Lower leg skin (tissue), 4 donors: Measurements from ENCODE around the gene SUSD4. TPM values are rescaled to one million over a fixed set of nuclear protein-coding genes. Genes with fewer than 3 reads are reported as not detected.

Experiments used
- DNase-seq, 2 donors: peaks; one replicate each; pipeline ENCODE4 v3.0.0-alpha.2; 2019; ENCODE audit warnings: low spot score in 2 of 2
- H3K4me3 ChIP-seq: fragments of 200-600 bp; sonication (generic); 2 replicates; pipeline ENCODE4 v1.5.1; 2017; ENCODE audit warnings: mild to moderate bottlenecking, low read depth; ENCODE audit not compliant: poor library complexity, severe bottlenecking
- POLR2A ChIP-seq, 2 donors: fragments of 450-650 bp; IDR thresholded peaks; one replicate each; pipeline ENCODE4 v1.6.1; 2016 to 2017; ENCODE audit warnings: antibody characterized with exemption in 2 of 2, mild to moderate bottlenecking in 1 of 2, moderate library complexity in 1 of 2
- WGBS, 2 donors: methylation state at CpG; one replicate each; pipeline ENCODE4 v1.1.5; 2018; 5-methylcytosine and 5-hydroxymethylcytosine counted together
- intact Hi-C: fragments of 100-400 bp; cut with DNase I; formaldehyde crosslinking; loops from one replicate; pipeline ENCODE4 v1.15.0; 2023; ENCODE audit warnings: low total_unique reads
- total RNA-seq, 4 donors: library from RNA; depleted of rRNA; stranded (reverse); fragments of >200 nt; gene quantifications; one replicate each; pipeline ENCODE4 v1.1.0, GENCODE V29; 2016
- TF ChIP-seq, protein P1 (sequence below), 3 donors: fragments of 450-650 bp; IDR thresholded peaks; one replicate each; pipeline ENCODE4 v1.5.1; 2016; ENCODE audit warnings: antibody characterized with exemption in 3 of 3, mild to moderate bottlenecking in 3 of 3, moderate library complexity in 2 of 3

Gene SUSD4
- total RNA-seq, 4 donors from 2014 or later = 2.7 to 6.8 (median 3.8) TPM

DNA sequence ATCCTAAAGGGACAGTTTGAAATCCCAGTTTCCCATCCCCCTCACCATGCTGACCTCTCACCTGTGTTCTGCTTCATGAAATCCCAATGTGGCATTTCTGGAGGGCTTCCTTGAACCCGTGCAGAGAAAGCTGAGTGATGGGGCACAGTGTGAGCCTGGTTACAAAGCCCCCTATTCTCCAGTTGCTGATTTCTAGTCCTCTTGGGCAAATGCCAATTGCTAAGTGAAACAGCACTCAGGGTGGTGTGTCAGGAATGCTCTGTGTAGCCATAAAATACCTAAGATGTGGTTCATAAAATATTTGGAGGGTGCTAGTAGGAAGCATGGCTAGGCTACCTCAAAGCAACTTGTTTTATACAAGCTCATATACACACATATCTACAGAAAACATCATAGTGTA is 32.0 kb downstream of the SUSD4 start:
- no peak for DNase-seq
- 21 to 62% methylated on average over 1 of the region's 1 CpG for WGBS, 2 donors
- no peak for TF ChIP-seq POLR2A (IDR thresholded peaks at IDR 0.05)
- TF ChIP-seq, protein P1, sequence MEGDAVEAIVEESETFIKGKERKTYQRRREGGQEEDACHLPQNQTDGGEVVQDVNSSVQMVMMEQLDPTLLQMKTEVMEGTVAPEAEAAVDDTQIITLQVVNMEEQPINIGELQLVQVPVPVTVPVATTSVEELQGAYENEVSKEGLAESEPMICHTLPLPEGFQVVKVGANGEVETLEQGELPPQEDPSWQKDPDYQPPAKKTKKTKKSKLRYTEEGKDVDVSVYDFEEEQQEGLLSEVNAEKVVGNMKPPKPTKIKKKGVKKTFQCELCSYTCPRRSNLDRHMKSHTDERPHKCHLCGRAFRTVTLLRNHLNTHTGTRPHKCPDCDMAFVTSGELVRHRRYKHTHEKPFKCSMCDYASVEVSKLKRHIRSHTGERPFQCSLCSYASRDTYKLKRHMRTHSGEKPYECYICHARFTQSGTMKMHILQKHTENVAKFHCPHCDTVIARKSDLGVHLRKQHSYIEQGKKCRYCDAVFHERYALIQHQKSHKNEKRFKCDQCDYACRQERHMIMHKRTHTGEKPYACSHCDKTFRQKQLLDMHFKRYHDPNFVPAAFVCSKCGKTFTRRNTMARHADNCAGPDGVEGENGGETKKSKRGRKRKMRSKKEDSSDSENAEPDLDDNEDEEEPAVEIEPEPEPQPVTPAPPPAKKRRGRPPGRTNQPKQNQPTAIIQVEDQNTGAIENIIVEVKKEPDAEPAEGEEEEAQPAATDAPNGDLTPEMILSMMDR (IDR thresholded peaks at IDR 0.05) = no peak
- intact Hi-C loops = no loop called here
- no peak overlapping the region for H3K4me3 ChIP-seq

DNA sequence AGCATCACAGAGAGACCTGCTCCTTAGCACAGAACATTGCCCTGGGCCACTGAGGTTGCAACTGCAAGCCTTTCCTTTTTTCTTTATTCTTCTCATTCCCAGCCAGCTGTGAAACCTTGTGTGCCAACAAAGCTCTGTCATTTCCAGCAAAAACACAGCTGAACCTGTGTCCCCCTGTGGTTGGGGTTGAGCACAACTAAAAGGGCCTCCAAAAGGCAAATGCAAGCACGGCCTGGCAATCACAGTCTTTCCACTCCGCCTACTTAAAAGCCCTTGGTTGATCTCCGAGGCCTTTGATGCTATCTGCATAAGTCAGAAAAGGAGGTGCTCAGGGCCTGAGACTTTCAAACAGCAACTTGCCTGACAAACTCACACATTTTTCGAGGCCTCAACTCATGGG is 32.7 kb downstream of the SUSD4 start:
- WGBS, 2 donors = 50 to 63% methylated on average over 4 of the region's 4 CpGs
- H3K4me3 ChIP-seq = no peak overlapping the region
- no peak for TF ChIP-seq POLR2A (IDR thresholded peaks at IDR 0.05)
- TF ChIP-seq, protein P1 (IDR thresholded peaks at IDR 0.05) = no peak
- intact Hi-C loops = no loop called here
- no peak for DNase-seq

DNA sequence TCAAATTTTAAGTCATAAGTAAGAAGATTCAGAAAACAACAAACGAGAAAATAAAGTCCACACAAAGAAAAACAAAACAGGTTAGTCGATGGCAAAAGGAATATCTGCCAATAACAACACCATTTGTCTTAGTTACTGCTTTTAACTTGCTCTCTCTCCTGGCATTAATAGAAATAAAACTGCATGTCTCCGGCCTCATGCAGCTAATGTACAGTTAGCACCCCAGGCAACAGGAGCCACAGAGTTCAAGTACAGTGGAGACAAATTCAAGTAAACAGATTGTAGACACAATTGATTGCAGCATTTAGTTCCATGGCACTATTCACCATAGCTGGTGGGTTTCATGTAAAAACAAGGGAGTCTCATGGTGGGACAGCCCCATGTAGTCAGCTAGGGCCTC is 33.5 kb downstream of the SUSD4 start:
- WGBS, 2 donors = 50 to 63% methylated on average over 3 of the region's 3 CpGs
- TF ChIP-seq, protein P1 (IDR thresholded peaks at IDR 0.05) = no peak
- TF ChIP-seq POLR2A (IDR thresholded peaks at IDR 0.05) = no peak
- no peak for DNase-seq
- H3K4me3 ChIP-seq = no peak overlapping the region
- intact Hi-C loops = no loop called here

DNA sequence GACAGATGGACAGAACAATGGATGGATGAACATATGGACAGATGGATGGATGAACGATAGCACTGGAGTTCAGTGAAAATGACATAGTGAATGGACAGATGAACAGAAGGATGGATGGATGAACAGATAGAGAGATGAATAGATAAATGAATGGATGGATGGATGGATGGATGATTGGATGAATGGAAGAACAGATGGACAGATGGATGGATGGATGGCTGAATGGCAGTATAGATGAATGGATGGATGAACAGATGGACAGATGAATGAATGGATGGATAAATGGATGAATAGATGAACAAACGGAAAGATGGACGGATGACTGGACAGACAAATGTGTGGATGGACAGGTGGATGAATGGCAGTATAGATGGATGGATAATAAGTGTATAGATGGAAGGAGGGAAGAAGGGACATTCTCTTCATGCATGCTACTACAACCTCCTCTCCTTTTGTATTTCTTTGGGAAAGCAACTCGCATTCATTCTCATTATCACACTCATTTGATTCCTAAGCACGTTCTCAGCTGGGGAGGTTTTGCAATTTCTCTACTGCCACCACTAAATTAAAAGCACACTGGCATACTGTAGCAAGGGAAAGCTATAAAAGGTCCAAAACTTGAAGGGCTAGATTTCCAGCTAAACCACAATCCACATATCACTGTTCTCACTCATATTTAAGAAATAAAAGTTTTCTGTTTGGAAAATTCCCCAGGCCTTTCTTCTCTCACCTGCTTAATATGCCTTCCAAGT is 34.1 kb downstream of the SUSD4 start:
- intact Hi-C loops = no loop called here
- 85 to 92% methylated on average over 5 of the region's 5 CpGs for WGBS, 2 donors
- TF ChIP-seq, protein P1 (IDR thresholded peaks at IDR 0.05) = no peak
- no peak for TF ChIP-seq POLR2A (IDR thresholded peaks at IDR 0.05)
- H3K4me3 ChIP-seq = no peak overlapping the region
- DNase-seq = no peak

DNA sequence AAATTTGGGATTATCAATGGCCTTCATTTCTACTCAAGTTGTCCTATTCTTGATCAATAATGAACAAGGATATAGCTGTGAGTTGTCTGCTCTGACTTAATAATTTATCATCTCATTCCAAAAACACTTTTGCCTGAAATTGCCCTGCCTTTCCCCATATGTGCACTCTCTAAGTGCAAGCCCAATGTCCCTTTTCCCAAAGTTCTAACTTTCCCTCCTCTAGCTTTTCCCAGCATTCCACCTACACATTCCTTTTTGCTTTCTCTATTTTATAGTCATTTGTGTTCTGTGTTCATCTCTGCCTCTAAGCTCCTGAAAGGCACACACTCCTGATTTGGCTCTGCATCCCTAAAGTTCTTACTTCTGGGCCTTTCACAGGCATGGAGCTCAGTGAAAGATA is 34.7 kb downstream of the SUSD4 start:
- no peak for DNase-seq
- no peak overlapping the region for H3K4me3 ChIP-seq
- intact Hi-C loops = no loop called here
- no peak for TF ChIP-seq POLR2A (IDR thresholded peaks at IDR 0.05)
- TF ChIP-seq, protein P1 (IDR thresholded peaks at IDR 0.05) = no peak

DNA sequence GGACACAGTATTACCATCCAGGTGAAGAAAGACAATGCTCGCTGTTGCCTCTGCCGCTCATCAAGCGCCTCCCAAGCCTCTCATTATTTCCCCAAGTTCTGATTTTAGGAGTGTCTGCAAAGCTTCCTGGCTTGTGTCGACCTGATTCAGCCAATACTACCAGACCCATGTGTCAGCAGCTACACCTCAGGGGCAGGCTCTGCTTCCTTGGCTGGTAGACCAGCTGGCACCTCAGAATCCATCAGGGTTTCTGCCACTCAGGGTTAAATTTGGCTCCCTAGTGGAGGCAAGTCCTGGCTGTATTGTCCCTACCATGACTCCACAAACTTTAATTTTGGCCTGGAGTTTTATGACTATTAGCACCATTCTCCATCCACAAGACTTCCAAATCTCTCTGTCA is 35.4 kb downstream of the SUSD4 start:
- TF ChIP-seq, protein P1 (IDR thresholded peaks at IDR 0.05) = no peak
- TF ChIP-seq POLR2A (IDR thresholded peaks at IDR 0.05) = no peak
- WGBS, 2 donors = 74 to 78% methylated on average over 4 of the region's 4 CpGs
- DNase-seq = no peak

More for the DNA sequence above, 35.4 kb downstream of the SUSD4 start:
- no peak overlapping the region for H3K4me3 ChIP-seq
- intact Hi-C loops = no loop called here
